Activated CD4-positive, CD25-positive, alpha-beta regulatory T cell treated with anti-CD3 and anti-CD28 coated beads, Interleukin-2, amount 50 U/mL, for 16 hours (primary cell): ENCODE measurements around the gene LRTM2.

Experiments used
- DNase-seq: peaks from one replicate; pipeline ENCODE4 v3.0.0-alpha.2; 2020; ENCODE audit warnings: low read depth, low spot score

Gene LRTM2

GRCh38 chr12:1864456-1864855 is 44.1 kb downstream of the LRTM2 start:
- no peak for DNase-seq

- DNase-seq: no peak
Observed at GRCh38 chr12:1864867-1865266, 44.5 kb downstream of the LRTM2 start.

GRCh38 chr12:1865284-1865866 is 45.0 kb downstream of the LRTM2 start:
- DNase-seq: no peak

GRCh38 chr12:1869145-1869544 is 48.8 kb downstream of the LRTM2 start:
- no peak for DNase-seq

GRCh38 chr12:1870086-1870485 is 49.7 kb downstream of the LRTM2 start:
- DNase-seq: no peak

DNA sequence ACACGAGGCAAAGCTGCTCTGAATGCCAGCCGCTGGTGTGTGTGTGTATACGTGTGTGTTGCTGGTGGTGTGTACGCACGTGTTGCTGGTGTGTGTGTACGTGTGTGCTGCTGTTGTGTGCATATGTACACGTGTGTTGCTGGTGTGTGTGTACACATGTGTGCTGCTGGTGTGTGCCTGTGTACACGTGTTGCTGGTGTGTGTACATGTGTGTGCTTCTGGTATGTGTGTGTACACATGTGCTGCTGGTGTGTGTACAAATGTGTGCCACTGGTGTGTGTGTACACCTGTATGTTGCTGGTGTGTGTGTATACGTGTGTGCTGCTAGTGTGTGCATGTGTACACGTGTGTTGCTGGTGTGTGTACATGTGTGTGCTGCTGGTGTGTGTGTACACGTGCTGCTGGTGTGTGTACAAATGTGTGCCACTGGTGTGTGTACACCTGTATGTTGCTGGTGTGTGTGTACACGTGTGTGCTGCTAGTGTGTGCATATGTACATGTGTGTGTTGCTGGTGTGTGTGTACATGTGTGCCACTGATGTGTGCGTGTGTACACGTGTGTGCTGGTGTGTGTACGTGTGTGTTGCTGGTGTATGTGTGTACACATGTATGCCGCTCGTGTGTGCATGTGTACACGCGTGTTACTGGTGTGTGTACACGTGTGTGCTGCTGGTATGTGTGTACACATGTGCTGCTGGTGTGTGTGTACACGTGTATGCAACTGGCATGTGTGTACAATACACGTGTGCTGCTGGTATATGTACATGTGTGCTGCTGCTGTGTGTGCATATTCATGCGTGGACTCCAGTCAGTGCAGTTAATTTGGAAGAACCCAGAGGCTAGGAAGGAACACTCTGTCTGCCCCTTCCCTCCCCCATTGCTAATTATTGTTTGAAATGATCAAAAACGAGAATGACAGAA is 50.9 kb downstream of the LRTM2 start:
- no peak for DNase-seq

GRCh38 chr12:1872001-1872400 is 51.6 kb downstream of the LRTM2 start:
- no peak for DNase-seq

GRCh38 chr12:1872448-1872847 is 52.1 kb downstream of the LRTM2 start:
- no peak for DNase-seq

DNA sequence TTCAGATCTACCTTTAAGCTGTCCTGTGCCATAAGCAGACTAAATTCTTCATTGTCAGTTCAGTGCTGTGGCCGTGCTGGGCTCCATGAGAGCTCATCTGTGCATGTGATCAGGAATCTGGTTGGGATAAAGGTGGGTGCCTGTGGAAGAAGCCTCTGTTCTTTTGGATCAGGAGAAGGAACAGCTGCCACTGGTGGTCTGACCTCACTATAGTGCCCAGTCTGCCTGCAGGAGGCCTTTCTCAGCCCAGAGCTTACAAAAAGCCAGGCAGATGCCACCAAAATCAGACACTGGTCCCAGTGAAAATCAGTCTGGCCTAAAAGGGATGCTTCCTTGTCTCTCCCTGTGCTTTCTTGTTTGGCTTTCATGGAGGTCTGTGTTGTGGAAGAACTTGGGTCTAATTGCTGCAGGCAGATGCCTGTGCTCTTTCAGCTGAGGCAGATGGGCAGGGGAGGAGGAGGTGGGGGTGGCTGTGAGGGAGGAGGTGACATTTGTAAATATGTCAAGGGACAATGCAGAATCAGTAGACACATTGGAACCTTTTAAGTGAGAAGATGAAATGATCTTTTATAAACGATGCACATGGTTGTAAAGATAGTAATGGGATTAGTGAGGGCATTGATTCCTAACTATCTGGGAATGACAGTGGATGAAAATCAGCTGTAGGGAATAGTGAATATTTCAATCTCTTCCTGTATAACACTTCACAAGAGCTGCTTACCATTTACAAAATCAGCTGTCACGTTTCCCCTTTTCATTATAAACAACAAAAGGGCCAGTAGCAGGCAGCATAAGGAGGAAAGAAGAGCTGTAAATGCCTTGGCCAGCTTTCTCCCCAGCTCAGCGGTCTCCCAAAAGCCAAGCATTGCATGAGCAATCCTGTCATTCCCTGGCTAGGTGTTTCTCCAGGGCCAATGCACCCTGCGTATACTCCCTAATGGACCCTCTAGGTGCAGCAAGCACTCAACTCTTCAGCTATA is 53.5 kb downstream of the LRTM2 start:
- DNase-seq: no peak

- no peak for DNase-seq
Observed at GRCh38 chr12:1875608-1876007, 55.2 kb downstream of the LRTM2 start.

DNA sequence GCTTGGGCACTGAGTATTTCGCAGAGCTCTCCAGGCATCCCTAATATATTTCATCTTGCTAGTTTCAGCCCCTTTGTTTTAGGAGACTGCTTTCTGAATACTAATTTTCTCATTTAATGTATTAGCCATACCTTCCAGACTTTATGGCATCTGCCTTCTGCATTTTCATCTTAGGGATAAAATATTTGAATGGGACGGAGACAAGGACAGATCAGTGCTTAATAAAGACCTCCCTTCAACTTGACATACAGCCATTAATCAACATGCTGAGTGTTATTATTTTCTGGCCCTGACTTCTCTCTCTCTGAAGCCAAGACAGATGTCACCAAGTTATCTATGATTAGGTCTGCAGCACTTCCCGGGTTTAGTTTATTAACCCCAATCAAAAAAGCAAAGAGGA is 55.7 kb downstream of the LRTM2 start:
- DNase-seq: no peak

GRCh38 chr12:1877169-1877878 is 57.0 kb downstream of the LRTM2 start:
- DNase-seq: no peak

GRCh38 chr12:1878214-1878613 is 57.8 kb downstream of the LRTM2 start:
- no peak for DNase-seq

- no peak for DNase-seq
Observed at GRCh38 chr12:1878695-1879094, 58.3 kb downstream of the LRTM2 start.

DNA sequence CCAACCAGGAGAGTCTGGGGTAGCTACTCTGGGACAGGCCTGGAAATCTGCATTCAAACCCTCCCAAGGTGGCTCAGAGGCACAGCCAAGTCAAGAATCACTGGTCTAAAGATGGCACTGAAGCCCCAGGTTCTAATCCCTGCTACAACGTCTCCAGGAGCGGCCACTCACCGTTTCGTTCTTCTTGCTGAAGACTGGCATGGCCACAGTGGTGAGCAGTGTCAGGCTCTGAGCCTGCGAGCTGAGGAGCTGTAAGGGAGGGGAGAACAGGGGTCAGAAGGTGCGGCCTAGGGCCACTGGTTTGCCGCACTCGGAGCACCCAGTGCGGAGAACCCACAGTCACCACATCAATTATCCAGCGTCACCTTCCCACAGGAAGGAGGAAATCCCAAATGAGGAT is 59.3 kb downstream of the LRTM2 start:
- no peak for DNase-seq

DNA sequence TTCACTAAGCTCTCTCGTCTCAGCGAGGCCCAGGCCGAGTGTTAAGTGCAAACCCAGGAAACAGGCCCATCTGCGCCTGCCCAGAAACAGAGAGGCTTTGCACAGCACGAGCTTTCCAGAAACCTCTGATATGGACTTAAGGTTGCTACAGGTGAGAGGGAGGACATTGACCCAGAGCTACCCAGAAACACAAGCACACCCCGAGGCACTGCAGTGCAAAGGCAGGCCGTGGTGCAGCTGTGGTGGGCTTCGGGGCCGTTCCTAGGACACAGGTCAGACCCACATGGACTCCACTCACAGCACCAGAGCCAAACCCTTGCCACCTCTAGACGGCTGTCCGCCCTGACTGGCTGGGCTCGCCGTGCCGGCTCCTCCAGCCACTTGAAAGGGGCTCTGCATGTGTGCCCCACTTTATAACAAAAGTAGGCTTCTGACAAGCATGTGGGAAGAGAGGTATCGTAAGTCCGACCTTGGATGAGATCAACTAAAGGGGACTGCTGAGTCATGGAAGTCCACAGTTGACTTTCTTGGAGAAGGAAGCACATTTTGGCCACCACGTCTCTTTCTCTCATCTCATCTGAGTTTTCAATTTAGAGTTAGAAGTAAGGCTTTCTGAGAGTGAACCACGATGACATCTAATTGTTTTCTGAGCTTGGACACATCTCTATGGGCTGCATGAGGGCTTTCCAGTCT is 59.9 kb downstream of the LRTM2 start:
- DNase-seq: no peak

- no peak for DNase-seq
Observed at GRCh38 chr12:1880876-1881275, 60.5 kb downstream of the LRTM2 start.

- no peak for DNase-seq
Observed at GRCh38 chr12:1881301-1881700, 60.9 kb downstream of the LRTM2 start.

DNA sequence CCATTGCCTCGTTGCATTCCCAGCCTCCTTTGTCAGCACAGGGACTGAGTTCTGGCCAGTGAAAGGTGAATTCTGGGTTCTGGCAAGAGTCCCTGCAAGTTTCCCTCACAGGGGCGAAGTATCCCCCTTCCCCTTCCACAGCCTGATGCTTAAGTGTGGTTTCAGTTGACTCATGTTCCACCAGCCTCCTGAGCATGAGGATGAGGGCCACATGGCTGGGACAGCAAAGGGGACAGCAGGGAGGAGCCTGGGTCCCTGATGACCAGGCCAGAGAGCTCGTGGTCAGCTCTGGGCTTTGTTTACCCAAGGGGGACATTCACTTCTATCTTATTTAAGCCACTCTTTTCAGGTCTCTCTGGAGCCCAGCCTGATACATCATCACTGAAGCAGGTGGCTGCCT is 61.6 kb downstream of the LRTM2 start:
- DNase-seq: no peak

DNA sequence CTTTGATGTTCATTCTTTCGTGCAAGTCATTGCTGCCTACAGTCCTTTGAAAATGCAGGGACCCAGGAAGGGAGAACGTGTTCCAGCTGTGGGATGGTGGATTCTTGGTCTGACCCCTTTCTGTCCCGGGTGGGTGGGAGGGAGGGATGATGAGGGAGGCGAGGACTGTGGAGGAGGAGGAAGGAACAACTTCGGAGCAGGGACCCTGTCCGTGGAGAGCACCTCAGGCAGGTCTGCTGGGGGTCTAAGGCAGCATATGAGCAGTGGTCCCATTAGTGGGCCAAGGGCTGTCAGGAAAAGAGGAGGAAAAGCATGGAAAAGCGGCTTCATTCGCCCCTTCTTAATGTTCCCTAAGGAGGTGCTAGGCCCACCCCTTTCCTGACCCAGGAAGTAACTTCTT is 62.0 kb downstream of the LRTM2 start:
- no peak for DNase-seq
